Mucosa of gallbladder (tissue), 1 donor: ENCODE results near the gene BAMBI. TPM values are rescaled to one million over a fixed set of nuclear protein-coding genes. Genes with fewer than 3 reads are reported as not detected.

Source experiments
- total RNA-seq: library from RNA; stranded (reverse); gene quantifications from one replicate; pipeline ENCODE4 v1.2.1, GENCODE V29; 2021
- donor health status: DM: no; HTN: no; CAD: no.

Gene BAMBI
- total RNA-seq, 1 donor from 2014 or later, result 19.4 TPM

Other genes starting within 250 kb of the BAMBI start
- 119 TPM for gene WAC, start 144.4 kb upstream of the BAMBI start, total RNA-seq